Sigmoid colon (tissue), 7 donors: ENCODE data around the gene PICALM. TPM values are rescaled to one million over a fixed set of nuclear protein-coding genes. Genes with fewer than 3 reads are reported as not detected.
"Not testable (repeated sequence)": the region's sequence is repeated elsewhere in the genome, so short reads cannot be mapped to it uniquely, and the experiment has no call there.

Source experiments
- DNase-seq: peaks from one replicate; pipeline ENCODE4 v3.0.0-alpha.2; 2019
- H3K27ac ChIP-seq, 4 donors: fragments of 200-600 bp; sonication (generic); one replicate each; pipeline ENCODE4 v1.5.1; 2016 to 2019; ENCODE audit warnings: mild to moderate bottlenecking in 1 of 4
- H3K27me3 ChIP-seq, 3 donors: fragments of 200-600 bp; sonication (generic); one replicate each; pipeline ENCODE4 v1.5.1; 2019; ENCODE audit warnings: mild to moderate bottlenecking in 1 of 3
- H3K36me3 ChIP-seq, 4 donors: fragments of 200-600 bp; sonication (generic); one replicate each; pipeline ENCODE4 v1.5.1; 2016 to 2019
- H3K4me1 ChIP-seq, 4 donors: fragments of 200-600 bp; sonication (generic); one replicate each; pipeline ENCODE4 v1.5.1; 2017 to 2019
- H3K4me3 ChIP-seq, 4 donors: fragments of 200-600 bp; sonication (generic); one replicate each; pipeline ENCODE4 v1.5.1; 2017 to 2019; ENCODE audit warnings: mild to moderate bottlenecking in 2 of 4, moderate library complexity in 1 of 4
- H3K9me3 ChIP-seq, 4 donors: fragments of 200-600 bp in 3 of 4; sonication (generic) in 3 of 4; one replicate each; pipeline versions ENCODE4 v1.5.1 to v1.6.1; 2013 to 2019
- EP300 ChIP-seq, 4 donors: sonication (generic); formaldehyde crosslinking; IDR thresholded peaks; one replicate each; pipeline ENCODE4 v1.6.1; 2017; ENCODE audit warnings: antibody characterized with exemption in 4 of 4
- POLR2A ChIP-seq, 2 donors: fragments of 450-650 bp; IDR thresholded peaks; one replicate each; pipeline ENCODE4 v1.6.1; 2016; ENCODE audit warnings: antibody characterized with exemption in 2 of 2, mild to moderate bottlenecking in 2 of 2, moderate library complexity in 2 of 2
- POLR2AphosphoS5 ChIP-seq, 4 donors: sonication (generic); formaldehyde crosslinking; IDR thresholded peaks; one replicate each; pipeline ENCODE4 v1.6.1; 2017; ENCODE audit warnings: antibody characterized with exemption in 4 of 4
- WGBS, 2 donors: extraction: QIAGEN DNeasy Blood & Tissue Kit; methylation state at CpG; one replicate each; pipeline ENCODE4 v1.1.7; 2013; 5-methylcytosine and 5-hydroxymethylcytosine counted together
- intact Hi-C: fragments of 100-400 bp; cut with DNase I; formaldehyde crosslinking; loops from one replicate; pipeline ENCODE4 v1.15.1; 2023
- polyA plus RNA-seq, 3 donors: library from polyadenylated mRNA; stranded (reverse); fragments of 200-250 nt; gene quantifications; one replicate each; pipeline ENCODE4 v1.2.3, GENCODE V29; 2013
- total RNA-seq, 4 donors: library from RNA; depleted of rRNA; stranded (reverse); fragments of >200 nt; gene quantifications; one replicate each; pipeline ENCODE4 v1.1.0, GENCODE V29; 2016
- TF ChIP-seq, protein P1 (sequence below), 4 experiments: fragments of 450-650 bp in 3 of 4; fragments of 200-600 bp in 1 of 4; IDR thresholded peaks; one replicate each; pipeline ENCODE4 v1.5.1; 2016 to 2019; ENCODE audit warnings: antibody characterized with exemption in 4 of 4, mild to moderate bottlenecking in 3 of 4, moderate library complexity in 2 of 4
- donor health status: healthy with polysubstance abuse.
- donor health status: Bipolar disorder and iron deficiency.
- donor health status: healthy.

PICALM gene
- total and polyA plus RNA-seq, 7 donors, result 55.3 to 250 (median 213) TPM

- no peaks in the 10 kb centered on the region for H3K4me1 ChIP-seq
- H3K9me3 ChIP-seq, result no peaks in the 10 kb centered on the region
- no peaks in the 10 kb centered on the region for H3K27me3 ChIP-seq
- TF ChIP-seq POLR2AphosphoS5 (IDR thresholded peaks at IDR 0.05) (no peak), EP300 (IDR thresholded peaks at IDR 0.05) (no peak)
- TF ChIP-seq, protein P1, sequence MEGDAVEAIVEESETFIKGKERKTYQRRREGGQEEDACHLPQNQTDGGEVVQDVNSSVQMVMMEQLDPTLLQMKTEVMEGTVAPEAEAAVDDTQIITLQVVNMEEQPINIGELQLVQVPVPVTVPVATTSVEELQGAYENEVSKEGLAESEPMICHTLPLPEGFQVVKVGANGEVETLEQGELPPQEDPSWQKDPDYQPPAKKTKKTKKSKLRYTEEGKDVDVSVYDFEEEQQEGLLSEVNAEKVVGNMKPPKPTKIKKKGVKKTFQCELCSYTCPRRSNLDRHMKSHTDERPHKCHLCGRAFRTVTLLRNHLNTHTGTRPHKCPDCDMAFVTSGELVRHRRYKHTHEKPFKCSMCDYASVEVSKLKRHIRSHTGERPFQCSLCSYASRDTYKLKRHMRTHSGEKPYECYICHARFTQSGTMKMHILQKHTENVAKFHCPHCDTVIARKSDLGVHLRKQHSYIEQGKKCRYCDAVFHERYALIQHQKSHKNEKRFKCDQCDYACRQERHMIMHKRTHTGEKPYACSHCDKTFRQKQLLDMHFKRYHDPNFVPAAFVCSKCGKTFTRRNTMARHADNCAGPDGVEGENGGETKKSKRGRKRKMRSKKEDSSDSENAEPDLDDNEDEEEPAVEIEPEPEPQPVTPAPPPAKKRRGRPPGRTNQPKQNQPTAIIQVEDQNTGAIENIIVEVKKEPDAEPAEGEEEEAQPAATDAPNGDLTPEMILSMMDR (IDR thresholded peaks at IDR 0.05), result no peak
- no peaks in the 10 kb centered on the region for H3K36me3 ChIP-seq
- intact Hi-C loops, result no loop called here
- H3K27ac ChIP-seq, result no peak overlapping the region
- no peak overlapping the region for H3K4me3 ChIP-seq
- 90% methylated on average over 2 of the region's 2 CpGs for WGBS, 2 donors
- no peak for DNase-seq
These were observed 38.0 kb upstream of the PICALM start for GRCh38 chr11:86106916-86107315.

GRCh38 chr11:86106031-86106430, 37.1 kb upstream of the PICALM start:
- H3K27ac ChIP-seq, DNase-seq, H3K9me3 ChIP-seq, H3K36me3 ChIP-seq, H3K27me3 ChIP-seq, intact Hi-C loops, H3K4me1 ChIP-seq, H3K4me3 ChIP-seq: not testable (repeated sequence)
- 76 to 91% methylated on average over 3 of the region's 3 CpGs for WGBS, 2 donors

GRCh38 chr11:86105601-86106000, 36.7 kb upstream of the PICALM start:
- H3K27ac ChIP-seq, intact Hi-C loops, H3K36me3 ChIP-seq, H3K27me3 ChIP-seq, H3K4me1 ChIP-seq, DNase-seq, H3K4me3 ChIP-seq, H3K9me3 ChIP-seq: not testable (repeated sequence)
- 89 to 100% methylated on average over 1 of the region's 2 CpGs for WGBS, 2 donors

DNA sequence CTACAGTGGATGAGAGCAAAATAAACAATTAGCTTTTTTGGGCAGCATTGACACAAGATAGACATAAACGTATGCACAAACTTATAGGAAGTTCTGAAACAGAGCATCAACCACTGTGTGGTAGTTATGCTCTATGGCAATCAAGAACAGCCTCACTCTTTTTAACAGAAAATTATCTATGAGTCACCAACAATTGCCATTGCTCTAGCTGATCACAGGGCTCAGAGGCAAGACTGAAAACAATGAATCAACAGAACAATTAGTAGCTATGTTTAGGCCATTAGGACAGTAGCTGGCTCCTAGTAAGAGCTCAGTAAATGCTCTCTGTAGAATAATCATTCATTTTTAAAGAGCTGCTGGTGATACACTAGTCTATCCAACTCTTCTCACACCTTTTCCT, 34.9 kb upstream of the PICALM start:
- Histone ChIP-seq H3K9me3 (no peaks in the 10 kb centered on the region), H3K36me3 (no peaks in the 10 kb centered on the region), H3K4me1 (no peaks in the 10 kb centered on the region), H3K4me3 (no peak overlapping the region), H3K27ac (no peak overlapping the region), H3K27me3 (no peaks in the 10 kb centered on the region)
- no peak for DNase-seq
- 68 to 92% methylated on average over 1 of the region's 1 CpG for WGBS, 2 donors
- TF ChIP-seq POLR2AphosphoS5 (IDR thresholded peaks at IDR 0.05) (no peak), EP300 (IDR thresholded peaks at IDR 0.05) (no peak)
- intact Hi-C loops, result no loop called here

GRCh38 chr11:86101941-86102407, 33.1 kb upstream of the PICALM start:
- no peaks in the 10 kb centered on the region for H3K4me1 ChIP-seq
- no peaks in the 10 kb centered on the region for H3K36me3 ChIP-seq
- no peak overlapping the region for H3K27ac ChIP-seq
- DNase-seq, result no peak
- 48 to 69% methylated on average over 3 of the region's 3 CpGs for WGBS, 2 donors
- TF ChIP-seq, protein P1 (IDR thresholded peaks at IDR 0.05), result no peak
- TF ChIP-seq POLR2A (IDR thresholded peaks at IDR 0.05), result no peak
- no peaks in the 10 kb centered on the region for H3K27me3 ChIP-seq
- no peaks in the 10 kb centered on the region for H3K9me3 ChIP-seq
- H3K4me3 ChIP-seq, result no peak overlapping the region
- intact Hi-C loops, result no loop called here

- Histone ChIP-seq H3K27me3 (no peaks in the 10 kb centered on the region), H3K4me1 (no peaks in the 10 kb centered on the region), H3K36me3 (no peaks in the 10 kb centered on the region), H3K27ac (no peak overlapping the region), H3K4me3 (no peak overlapping the region), H3K9me3 (no peaks in the 10 kb centered on the region)
- no peak for DNase-seq
- TF ChIP-seq POLR2A (IDR thresholded peaks at IDR 0.05) (no peak), POLR2AphosphoS5 (IDR thresholded peaks at IDR 0.05) (no peak), EP300 (IDR thresholded peaks at IDR 0.05) (no peak)
- TF ChIP-seq, protein P1 (IDR thresholded peaks at IDR 0.05), result no peak
- WGBS, 2 donors, result 90 to 94% methylated on average over 5 of the region's 5 CpGs
- intact Hi-C loops, result no loop called here
These were observed 32.6 kb upstream of the PICALM start for GRCh38 chr11:86101493-86101892.
